Mononuclear cell (primary cell): ENCODE measurements around the gene APP. TPM values are rescaled to one million over a fixed set of nuclear protein-coding genes. Genes with fewer than 3 reads are reported as not detected.

ENCODE experiments used
- H3K27me3 ChIP-seq: 2 replicates; pipeline ENCODE4 v1.6.0; 2011; ENCODE audit warnings: low read length, control low read depth; ENCODE audit not compliant: insufficient read depth
- H3K4me1 ChIP-seq: 2 replicates; pipeline ENCODE4 v1.5.1; 2011; ENCODE audit warnings: mild to moderate bottlenecking, low read length, control low read depth; ENCODE audit not compliant: insufficient read depth
- H3K4me3 ChIP-seq: 2 replicates; pipeline ENCODE4 v1.5.1; 2011; ENCODE audit warnings: mild to moderate bottlenecking, low read length, moderate library complexity
- H3K9me3 ChIP-seq: 2 replicates; pipeline ENCODE4 v1.5.1; 2011; ENCODE audit warnings: low read depth, mild to moderate bottlenecking, control low read depth, low read length
- total RNA-seq: library from RNA; depleted of rRNA; stranded (reverse); fragments of >200 nt; gene quantifications from one replicate; pipeline ENCODE4 v1.2.3, GENCODE V29; 2012

APP gene
- total RNA-seq = 69.2 TPM

DNA sequence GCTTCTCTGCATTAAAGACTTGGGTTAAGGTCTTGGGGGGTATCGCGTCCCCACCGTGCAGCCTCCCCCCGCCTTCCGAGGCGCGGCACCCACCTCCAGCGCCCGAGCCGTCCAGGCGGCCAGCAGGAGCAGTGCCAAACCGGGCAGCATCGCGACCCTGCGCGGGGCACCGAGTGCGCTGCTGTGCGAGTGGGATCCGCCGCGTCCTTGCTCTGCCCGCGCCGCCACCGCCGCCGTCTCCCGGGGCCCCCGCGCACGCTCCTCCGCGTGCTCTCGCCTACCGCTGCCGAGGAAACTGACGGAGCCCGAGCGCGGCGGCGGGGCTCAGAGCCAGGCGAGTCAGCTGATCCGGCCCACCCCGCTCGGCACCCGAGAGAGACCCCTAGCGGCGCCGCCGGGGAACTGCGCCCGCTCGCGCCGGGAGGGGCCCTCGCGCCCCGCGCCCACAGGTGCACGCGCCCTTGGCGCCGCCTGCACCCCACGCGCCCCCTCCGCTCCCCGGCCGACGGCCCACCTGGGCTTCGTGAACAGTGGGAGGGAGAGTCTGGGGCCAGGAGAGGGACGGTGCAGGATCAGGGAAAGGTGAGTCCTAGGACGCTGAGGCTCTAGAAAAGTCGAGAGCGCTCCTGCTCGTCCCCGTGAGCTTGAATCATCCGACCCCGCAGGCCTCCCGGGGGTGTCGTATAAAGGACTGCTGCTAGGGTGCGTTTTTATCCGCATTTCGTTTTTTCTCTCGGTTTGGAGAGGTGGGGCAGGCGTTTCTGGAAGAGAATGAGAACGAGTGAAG, at the start of gene APP:
Gene APP (minus strand): TSS at position 300 of the 787 bp plus-strand sequence. CDS start 150 bp downstream, at position 150.
- Histone ChIP-seq H3K9me3 (no peaks in the 10 kb centered on the region), H3K4me1 (peaks cover 32% of the 10 kb centered on the region), H3K27me3 (no peaks in the 10 kb centered on the region), H3K4me3 (peak within 1 kb of the TSS; percentile 72)

- no peaks in the 10 kb centered on the region for H3K4me1 ChIP-seq
- H3K9me3 ChIP-seq = no peaks in the 10 kb centered on the region
- no peak overlapping the region for H3K4me3 ChIP-seq
Measured at GRCh38 chr21:26212220-26212619, 41.6 kb upstream of the APP start.

DNA sequence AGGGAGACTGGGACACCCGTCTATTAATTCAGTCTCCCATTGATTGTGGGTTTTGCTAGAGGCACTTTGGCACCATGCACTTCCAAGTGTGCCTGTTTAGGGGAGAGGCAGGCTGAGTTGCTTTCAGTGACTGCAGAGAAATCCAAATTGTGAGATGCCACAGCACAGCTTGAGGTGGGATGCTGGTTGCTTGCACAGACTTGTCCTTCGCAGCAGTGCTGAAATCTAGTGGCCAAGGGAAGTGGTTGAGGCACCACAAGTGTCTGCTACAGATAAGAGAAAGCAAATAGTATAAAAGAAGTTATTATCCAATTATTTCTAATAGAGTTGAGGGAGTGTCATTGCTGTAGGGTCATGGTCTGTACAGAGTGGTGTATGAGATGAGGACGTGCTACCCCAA, 40.0 kb upstream of the APP start:
- H3K4me1 ChIP-seq = no peaks in the 10 kb centered on the region
- no peaks in the 10 kb centered on the region for H3K27me3 ChIP-seq
- H3K9me3 ChIP-seq = no peaks in the 10 kb centered on the region
- H3K4me3 ChIP-seq = no peak overlapping the region

More at GRCh38 chr21:26212220-26212619, 41.6 kb upstream of the APP start:
- no peaks in the 10 kb centered on the region for H3K27me3 ChIP-seq

DNA sequence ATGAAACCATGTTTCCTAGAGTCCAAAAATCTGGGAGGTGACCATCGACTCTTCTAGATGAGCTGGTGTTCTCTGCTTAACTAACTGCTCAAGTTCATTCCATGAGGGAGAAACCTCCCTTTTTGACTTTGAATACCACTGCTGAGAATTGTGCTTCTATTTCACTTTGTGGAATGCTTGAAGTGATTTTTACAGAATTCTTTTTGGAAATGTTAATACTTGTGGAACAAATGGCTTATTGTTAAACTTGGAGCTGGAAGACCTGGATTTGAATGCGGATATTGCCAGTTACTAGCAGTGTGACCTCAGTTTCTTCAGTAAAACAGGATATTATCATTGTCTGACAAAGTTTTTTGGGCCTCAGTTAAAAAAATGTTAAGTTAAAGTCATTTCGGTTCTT, 36.5 kb upstream of the APP start:
- Histone ChIP-seq H3K4me3 (no peak overlapping the region), H3K9me3 (no peaks in the 10 kb centered on the region), H3K27me3 (no peaks in the 10 kb centered on the region), H3K4me1 (no peaks in the 10 kb centered on the region)

- Histone ChIP-seq H3K4me1 (no peaks in the 10 kb centered on the region), H3K9me3 (no peaks in the 10 kb centered on the region), H3K4me3 (no peak overlapping the region), H3K27me3 (no peaks in the 10 kb centered on the region)
Measured at GRCh38 chr21:26199456-26199855, 28.9 kb upstream of the APP start.

- H3K4me3 ChIP-seq = no peak overlapping the region
- H3K4me1 ChIP-seq = no peaks in the 10 kb centered on the region
- no peaks in the 10 kb centered on the region for H3K27me3 ChIP-seq
- no peaks in the 10 kb centered on the region for H3K9me3 ChIP-seq
Measured at GRCh38 chr21:26195708-26196107, 25.1 kb upstream of the APP start.

DNA sequence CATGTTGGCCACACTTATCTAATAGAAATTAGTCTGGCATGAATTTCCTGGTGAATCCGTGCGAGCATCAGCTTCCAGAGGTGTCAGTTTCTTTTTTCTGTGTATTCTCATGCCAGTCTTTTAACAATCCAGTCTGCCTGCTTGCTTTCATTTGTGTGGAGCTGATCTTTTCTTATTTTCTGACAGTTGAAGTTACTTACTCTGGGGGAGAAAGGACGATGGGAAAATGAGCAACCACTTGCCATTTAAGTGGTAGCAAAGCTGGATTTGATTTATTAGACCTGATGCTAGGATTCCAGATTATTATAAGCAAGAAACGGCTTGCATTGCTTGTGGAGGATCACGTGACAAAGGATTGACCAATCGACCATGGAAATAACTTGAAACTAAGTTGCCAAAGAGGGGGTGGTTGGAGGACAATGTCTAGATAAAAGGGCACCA, 24.3 kb upstream of the APP start:
- H3K4me3 ChIP-seq = no peak overlapping the region
- no peaks in the 10 kb centered on the region for H3K9me3 ChIP-seq
- no peaks in the 10 kb centered on the region for H3K4me1 ChIP-seq
- H3K27me3 ChIP-seq = no peaks in the 10 kb centered on the region

DNA sequence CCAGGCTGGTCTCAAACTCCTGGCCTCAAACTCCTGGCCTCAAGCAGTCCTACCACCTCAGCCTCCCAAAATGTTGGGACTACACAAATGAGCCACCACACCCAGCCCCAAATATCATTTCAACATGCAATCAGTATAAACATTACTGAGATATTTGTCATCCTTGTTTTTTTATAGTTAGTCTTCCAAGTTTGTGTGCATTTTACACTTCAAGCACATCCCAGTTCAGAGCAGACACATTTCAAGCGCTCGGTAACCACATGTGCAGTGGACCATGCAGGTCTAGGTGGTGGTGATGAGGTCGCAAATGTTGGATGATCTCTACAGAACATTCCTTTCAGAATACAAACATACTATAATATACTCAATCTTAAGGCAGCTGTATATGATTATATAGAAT, 23.8 kb upstream of the APP start:
- H3K4me3 ChIP-seq = no peak overlapping the region
- H3K9me3 ChIP-seq = no peaks in the 10 kb centered on the region
- H3K4me1 ChIP-seq = no peaks in the 10 kb centered on the region

DNA sequence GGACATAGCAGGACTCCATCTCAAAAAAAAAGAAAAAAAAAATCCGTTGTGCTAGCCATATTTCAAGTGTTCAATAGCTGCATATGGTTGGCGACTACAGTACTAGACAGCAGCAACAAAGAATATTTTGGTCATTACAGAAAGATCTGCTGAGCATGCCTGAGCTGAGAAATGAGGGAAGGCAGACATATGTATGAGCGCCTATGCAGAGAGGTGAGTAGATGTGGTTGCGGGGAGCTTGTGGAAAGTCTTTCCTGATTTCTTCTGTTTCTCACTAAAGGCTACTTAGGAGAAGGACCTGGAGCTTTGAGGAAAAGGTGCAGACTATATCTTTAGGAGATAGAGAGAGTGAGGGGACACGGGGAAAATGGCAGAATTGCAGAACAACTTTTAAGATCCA, 21.0 kb upstream of the APP start:
- Histone ChIP-seq H3K27me3 (no peaks in the 10 kb centered on the region), H3K9me3 (no peaks in the 10 kb centered on the region), H3K4me3 (no peak overlapping the region), H3K4me1 (no peaks in the 10 kb centered on the region)

More for the DNA sequence above, 23.8 kb upstream of the APP start:
- H3K27me3 ChIP-seq = no peaks in the 10 kb centered on the region

DNA sequence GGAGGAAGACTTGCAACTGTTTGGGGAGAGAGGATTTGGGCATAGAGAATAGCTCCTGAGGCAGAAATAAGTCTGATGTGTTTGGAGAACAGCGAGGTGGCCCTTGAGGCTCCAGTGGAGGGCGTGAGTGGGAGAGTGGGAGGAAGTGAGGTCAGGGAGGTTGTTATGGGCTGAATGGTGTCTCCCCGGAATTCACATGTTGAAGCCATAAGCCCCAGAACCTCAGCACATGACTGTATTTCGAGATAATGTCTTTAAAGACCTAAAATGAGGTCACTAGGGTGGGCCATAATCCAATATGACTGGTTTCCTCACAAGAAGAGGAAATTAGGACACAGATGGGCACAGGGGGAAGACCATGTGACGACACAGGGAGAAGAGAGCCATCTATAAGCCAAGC, 17.9 kb upstream of the APP start:
- Histone ChIP-seq H3K4me3 (no peak overlapping the region), H3K9me3 (no peaks in the 10 kb centered on the region), H3K4me1 (no peaks in the 10 kb centered on the region), H3K27me3 (no peaks in the 10 kb centered on the region)

- Histone ChIP-seq H3K4me1 (no peaks in the 10 kb centered on the region), H3K27me3 (peaks cover 2% of the 10 kb centered on the region), H3K9me3 (no peaks in the 10 kb centered on the region), H3K4me3 (no peak overlapping the region)
Measured at GRCh38 chr21:26185446-26185845, 14.9 kb upstream of the APP start.

DNA sequence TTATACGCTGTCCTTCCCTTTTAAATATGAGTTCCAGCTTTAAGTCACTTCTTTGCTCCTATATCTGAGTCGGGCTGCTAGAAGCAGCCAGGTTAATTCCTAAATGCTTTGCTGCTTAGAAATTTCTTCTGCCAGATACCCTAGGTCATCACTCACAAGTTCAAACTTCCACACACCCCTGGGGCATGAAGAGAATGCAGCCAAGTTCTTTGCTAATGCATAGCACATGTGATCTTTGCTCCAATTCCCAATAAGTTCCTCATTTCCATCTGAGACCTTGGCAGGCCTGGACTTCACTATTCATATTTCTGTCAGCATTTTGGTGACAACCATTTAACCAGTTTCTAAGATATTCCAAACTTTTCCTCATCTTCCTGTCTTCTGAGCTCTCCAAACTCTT, 14.5 kb upstream of the APP start:
- Histone ChIP-seq H3K4me3 (no peak overlapping the region), H3K27me3 (peaks cover 2% of the 10 kb centered on the region), H3K9me3 (no peaks in the 10 kb centered on the region), H3K4me1 (no peaks in the 10 kb centered on the region)

DNA sequence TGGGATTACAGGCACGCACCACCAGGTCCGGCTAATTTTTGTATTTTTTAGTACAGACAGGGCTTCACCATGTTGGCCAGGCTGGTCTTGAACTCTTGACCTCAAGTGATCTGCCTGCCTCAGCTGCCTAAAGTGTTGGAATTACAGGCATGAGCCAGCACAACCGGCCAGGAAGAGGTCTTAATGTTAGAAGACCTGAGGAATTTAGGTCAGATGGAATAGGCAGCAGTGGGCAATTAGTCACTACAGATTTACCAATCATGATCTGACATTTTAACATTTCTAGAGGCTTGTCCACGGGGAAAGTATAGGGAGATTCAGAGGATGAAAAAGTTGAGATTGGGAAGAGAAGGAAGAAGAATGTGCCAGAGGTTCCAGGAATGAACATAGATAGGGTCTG, 8.9 kb upstream of the APP start:
- no peak overlapping the region for H3K4me3 ChIP-seq
- H3K27me3 ChIP-seq = peaks cover 2% of the 10 kb centered on the region
- no peaks in the 10 kb centered on the region for H3K4me1 ChIP-seq
- no peaks in the 10 kb centered on the region for H3K9me3 ChIP-seq

DNA sequence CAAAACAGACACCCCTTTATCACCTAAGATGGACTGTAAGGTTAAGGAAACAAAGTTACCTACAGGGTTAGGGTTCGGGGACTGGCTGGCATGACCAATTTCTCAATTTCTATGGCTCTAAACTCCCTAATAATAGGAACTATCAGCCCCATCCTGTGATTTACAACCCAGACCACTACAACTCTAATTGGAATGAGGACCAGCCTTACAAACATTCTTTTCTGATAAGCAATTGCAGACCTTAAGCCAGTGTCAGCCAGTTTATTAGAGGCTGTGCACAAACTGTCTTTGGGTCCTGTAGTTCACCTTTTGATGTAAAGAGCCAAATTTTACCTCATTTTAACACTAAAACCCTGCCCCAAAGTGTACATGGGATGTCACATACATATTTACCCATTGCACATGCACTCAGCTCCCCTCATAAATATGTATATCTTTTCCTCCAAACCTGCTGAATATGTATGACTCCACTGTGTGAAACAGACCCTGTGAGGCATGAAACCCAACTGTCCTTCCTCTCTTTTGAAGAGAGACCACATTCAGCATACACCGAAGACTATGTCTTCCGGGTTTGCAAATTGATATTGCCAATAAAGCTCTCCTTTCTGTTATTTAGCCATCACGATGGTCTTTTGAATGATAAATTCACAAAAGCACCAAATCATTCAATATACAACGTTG, 7.3 kb upstream of the APP start:
- H3K4me1 ChIP-seq = no peaks in the 10 kb centered on the region
- H3K4me3 ChIP-seq = no peak overlapping the region
- peaks cover 2% of the 10 kb centered on the region for H3K27me3 ChIP-seq
- no peaks in the 10 kb centered on the region for H3K9me3 ChIP-seq

DNA sequence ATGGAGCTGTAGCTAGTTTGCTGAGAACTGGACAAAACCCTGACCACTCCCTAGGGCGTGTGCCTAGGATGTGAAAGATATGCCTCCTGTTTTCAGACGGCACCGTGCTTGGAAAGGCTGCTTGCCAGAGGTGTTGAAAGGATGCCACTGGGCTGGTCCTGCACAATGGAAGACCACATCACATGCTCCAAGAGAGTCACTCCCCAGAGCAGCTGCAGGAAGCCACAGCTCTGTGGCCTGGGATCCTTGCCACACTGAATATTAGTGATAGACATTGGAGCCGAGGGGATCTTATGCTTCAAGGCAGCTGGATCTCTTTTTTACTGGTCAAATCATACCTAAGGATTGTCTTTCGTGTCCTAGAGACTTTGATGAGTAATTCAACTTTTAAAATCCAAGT, 6.6 kb upstream of the APP start:
- Histone ChIP-seq H3K4me3 (no peak overlapping the region), H3K4me1 (no peaks in the 10 kb centered on the region), H3K27me3 (peaks cover 2% of the 10 kb centered on the region), H3K9me3 (no peaks in the 10 kb centered on the region)
